Stimulated activated naive CD8-positive, alpha-beta T cell treated with anti-CD3 and anti-CD28 coated beads, Interleukin-15, Interleukin-2, amounts not matched to agents 100 ng/mL and 50 ng/mL, for 24 hours (primary cell): ENCODE results near the gene BTRC.
A peak's percentile ranks its signal among the peaks of the same experiment; 100 is the strongest.

Source experiments
- H3K27ac Mint-ChIP-seq: one replicate; pipeline ENCODE4 v1.8.0; 2021; ENCODE audit warnings: mild to moderate bottlenecking, mixed read lengths
- H3K27me3 Mint-ChIP-seq: one replicate; pipeline ENCODE4 v1.8.0; 2021; ENCODE audit warnings: mixed read lengths
- H3K36me3 Mint-ChIP-seq: one replicate; pipeline ENCODE4 v1.8.0; 2021; ENCODE audit warnings: low read depth, mixed read lengths
- H3K4me1 Mint-ChIP-seq: one replicate; pipeline ENCODE4 v1.8.0; 2021; ENCODE audit warnings: low read depth, mixed read lengths
- H3K4me3 Mint-ChIP-seq: one replicate; pipeline ENCODE4 v1.8.0; 2021; ENCODE audit warnings: mild to moderate bottlenecking, mixed read lengths
- H3K9me3 Mint-ChIP-seq: one replicate; pipeline ENCODE4 v1.8.0; 2021; ENCODE audit warnings: mixed read lengths

The BTRC gene

GRCh38 chr10:101561068-101561915 lies 207.3 kb downstream of the BTRC start:
- peaks cover 23% of the 10 kb centered on the region for H3K27me3 Mint-ChIP-seq
- no peak overlapping the region for H3K27ac Mint-ChIP-seq
- no peaks in the 10 kb centered on the region for H3K9me3 Mint-ChIP-seq
- H3K4me1 Mint-ChIP-seq = peaks cover 10% of the 10 kb centered on the region
- no peak overlapping the region for H3K4me3 Mint-ChIP-seq
- no peaks in the 10 kb centered on the region for H3K36me3 Mint-ChIP-seq

GRCh38 chr10:101562231-101562630 lies 208.3 kb downstream of the BTRC start:
- Mint-ChIP-seq H3K4me3 (no peak overlapping the region), H3K9me3 (no peaks in the 10 kb centered on the region), H3K4me1 (peaks cover 16% of the 10 kb centered on the region), H3K36me3 (no peaks in the 10 kb centered on the region), H3K27ac (no peak overlapping the region), H3K27me3 (peaks cover 30% of the 10 kb centered on the region)

GRCh38 chr10:101563007-101563406 lies 209.0 kb downstream of the BTRC start:
- Mint-ChIP-seq H3K4me3 (no peak overlapping the region), H3K27ac (no peak overlapping the region), H3K9me3 (no peaks in the 10 kb centered on the region), H3K27me3 (peaks cover 38% of the 10 kb centered on the region), H3K36me3 (no peaks in the 10 kb centered on the region), H3K4me1 (peaks cover 15% of the 10 kb centered on the region)

GRCh38 chr10:101563497-101564040 lies 209.6 kb downstream of the BTRC start:
- H3K4me3 Mint-ChIP-seq = no peak overlapping the region
- no peak overlapping the region for H3K27ac Mint-ChIP-seq
- H3K4me1 Mint-ChIP-seq = peaks cover 11% of the 10 kb centered on the region
- H3K9me3 Mint-ChIP-seq = no peaks in the 10 kb centered on the region
- H3K27me3 Mint-ChIP-seq = peaks cover 43% of the 10 kb centered on the region
- H3K36me3 Mint-ChIP-seq = no peaks in the 10 kb centered on the region

- Mint-ChIP-seq H3K36me3 (no peaks in the 10 kb centered on the region), H3K27me3 (peaks cover 53% of the 10 kb centered on the region), H3K27ac (no peak overlapping the region), H3K4me3 (no peak overlapping the region), H3K4me1 (peaks cover 11% of the 10 kb centered on the region), H3K9me3 (no peaks in the 10 kb centered on the region)
Measured at GRCh38 chr10:101564490-101564991, 210.6 kb downstream of the BTRC start.

DNA sequence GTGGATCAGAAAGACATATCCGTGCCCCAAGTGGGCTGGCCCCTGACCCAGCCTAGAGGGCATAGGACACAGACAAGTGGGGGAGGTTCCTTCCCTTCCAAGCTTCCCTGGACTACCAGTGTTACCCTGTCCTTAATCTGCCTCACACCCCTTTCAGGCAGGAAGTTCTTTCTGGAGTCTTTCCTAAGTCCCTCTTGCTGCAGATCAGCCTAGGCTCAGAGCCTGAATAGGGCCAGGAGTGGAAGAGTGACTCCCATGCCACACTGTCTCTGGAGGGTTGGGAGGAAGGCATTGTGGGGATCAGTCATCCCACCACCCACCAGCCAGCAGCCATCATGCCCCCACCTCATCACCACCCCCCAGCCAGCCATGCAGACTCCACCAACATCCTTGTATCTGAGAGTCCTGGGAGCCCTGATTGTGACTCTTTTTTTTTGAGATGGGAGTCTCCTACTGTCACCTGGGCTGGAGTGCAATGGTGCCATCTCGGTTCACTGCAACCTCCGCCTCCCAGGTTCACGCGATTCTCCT lies 211.5 kb downstream of the BTRC start:
- Mint-ChIP-seq H3K27ac (no peak overlapping the region), H3K36me3 (no peaks in the 10 kb centered on the region), H3K27me3 (peaks cover 57% of the 10 kb centered on the region), H3K9me3 (no peaks in the 10 kb centered on the region), H3K4me3 (no peak overlapping the region), H3K4me1 (peaks cover 15% of the 10 kb centered on the region)

DNA sequence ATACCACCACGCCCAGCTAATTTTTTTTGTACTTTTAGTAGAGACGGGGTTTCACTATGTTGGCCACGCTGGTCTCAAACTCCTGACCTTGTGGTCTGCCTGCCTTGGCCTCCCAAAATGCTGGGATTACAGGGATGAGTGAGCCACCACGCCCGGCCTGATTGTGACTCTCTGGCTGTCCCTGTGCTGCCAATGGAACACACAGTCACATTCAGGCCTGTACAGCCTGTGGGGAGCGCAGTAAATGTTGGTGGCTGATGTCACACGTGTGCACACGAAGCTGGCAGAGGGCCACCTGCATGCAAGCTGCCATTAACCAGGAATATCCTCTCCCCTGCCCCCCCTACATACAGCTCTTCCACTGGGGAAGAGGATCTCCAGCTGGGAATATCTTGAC lies 212.0 kb downstream of the BTRC start:
- Mint-ChIP-seq H3K4me3 (no peak overlapping the region), H3K9me3 (no peaks in the 10 kb centered on the region), H3K27me3 (peaks cover 57% of the 10 kb centered on the region), H3K27ac (no peak overlapping the region), H3K36me3 (no peaks in the 10 kb centered on the region), H3K4me1 (peaks cover 18% of the 10 kb centered on the region)

GRCh38 chr10:101566333-101567164 lies 212.6 kb downstream of the BTRC start:
- peaks cover 57% of the 10 kb centered on the region for H3K27me3 Mint-ChIP-seq
- H3K27ac Mint-ChIP-seq = no peak overlapping the region
- peak overlapping the region; percentile 28 for H3K4me3 Mint-ChIP-seq
- H3K9me3 Mint-ChIP-seq = no peaks in the 10 kb centered on the region
- H3K4me1 Mint-ChIP-seq = peaks cover 18% of the 10 kb centered on the region
- no peaks in the 10 kb centered on the region for H3K36me3 Mint-ChIP-seq

GRCh38 chr10:101567165-101568006 lies 213.4 kb downstream of the BTRC start:
- Mint-ChIP-seq H3K4me3 (peak overlapping the region; percentile 28), H3K27ac (no peak overlapping the region), H3K27me3 (peaks cover 57% of the 10 kb centered on the region)

GRCh38 chr10:101568054-101568745 lies 214.2 kb downstream of the BTRC start:
- H3K27ac Mint-ChIP-seq = no peak overlapping the region
- peaks cover 18% of the 10 kb centered on the region for H3K4me1 Mint-ChIP-seq
- no peaks in the 10 kb centered on the region for H3K9me3 Mint-ChIP-seq
- no peaks in the 10 kb centered on the region for H3K36me3 Mint-ChIP-seq
- H3K4me3 Mint-ChIP-seq = no peak overlapping the region
- H3K27me3 Mint-ChIP-seq = peaks cover 57% of the 10 kb centered on the region

More at GRCh38 chr10:101567165-101568006, 213.4 kb downstream of the BTRC start:
- Mint-ChIP-seq H3K36me3 (no peaks in the 10 kb centered on the region), H3K9me3 (no peaks in the 10 kb centered on the region), H3K4me1 (peaks cover 18% of the 10 kb centered on the region)

DNA sequence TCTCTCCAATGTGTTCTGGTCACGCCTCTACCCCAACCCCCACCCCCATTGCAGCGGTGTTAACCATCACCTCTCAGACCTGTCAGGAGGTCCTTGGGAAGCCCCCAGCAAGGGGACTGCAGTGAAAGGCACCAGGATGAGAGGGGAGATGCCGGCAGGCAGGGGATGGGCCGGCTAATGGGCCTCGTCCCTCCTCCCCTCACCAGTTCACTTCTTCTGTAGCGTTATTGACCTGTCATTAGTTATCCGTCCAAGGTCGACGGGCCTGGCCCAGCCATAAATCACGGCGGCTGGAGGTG lies 215.3 kb downstream of the BTRC start:
- Mint-ChIP-seq H3K27ac (no peak overlapping the region), H3K36me3 (no peaks in the 10 kb centered on the region), H3K4me3 (peak overlapping the region; percentile 78), H3K27me3 (peaks cover 52% of the 10 kb centered on the region), H3K9me3 (no peaks in the 10 kb centered on the region), H3K4me1 (peaks cover 18% of the 10 kb centered on the region)

DNA sequence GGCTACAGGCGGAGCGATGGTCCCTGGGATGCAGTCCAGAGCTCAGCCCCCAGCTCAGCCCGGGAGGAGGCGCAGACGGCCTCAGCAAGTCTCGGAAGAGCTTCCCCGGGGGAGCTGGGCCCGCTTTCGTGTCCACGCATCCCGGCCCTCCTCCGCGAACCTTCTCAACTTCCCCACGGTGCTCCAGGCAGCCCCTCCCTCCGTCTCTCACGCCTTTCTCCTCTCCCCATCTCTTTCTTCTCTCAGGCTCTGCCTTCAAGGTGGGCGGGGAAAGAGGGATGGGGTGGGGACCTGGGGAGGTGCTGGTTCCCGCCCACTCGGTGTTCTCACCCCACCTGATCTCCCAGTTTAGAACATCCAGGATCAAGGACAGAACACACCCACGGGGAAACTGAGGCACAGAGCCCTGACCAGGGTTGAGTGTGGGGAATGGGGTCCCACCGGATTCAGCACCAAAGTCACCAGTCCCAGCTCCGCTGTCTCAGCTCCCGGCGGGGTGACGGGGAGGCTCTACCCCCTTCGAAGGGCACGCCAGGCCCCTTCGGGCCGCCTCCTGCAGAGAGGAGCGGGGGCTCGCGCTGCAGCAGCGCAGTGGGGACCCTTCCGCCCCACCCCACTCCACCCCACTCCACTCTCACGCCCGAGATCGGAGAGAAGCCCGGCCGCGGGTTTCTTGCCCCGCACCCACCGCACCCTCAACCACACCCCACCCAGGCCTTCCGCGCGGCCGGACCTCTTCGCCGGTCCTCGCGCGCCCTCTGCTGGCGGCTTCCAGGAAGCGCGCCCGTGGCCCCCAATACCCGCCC lies 215.9 kb downstream of the BTRC start:
- no peaks in the 10 kb centered on the region for H3K36me3 Mint-ChIP-seq
- no peak overlapping the region for H3K27ac Mint-ChIP-seq
- H3K4me3 Mint-ChIP-seq = peak overlapping the region; percentile 78
- peaks cover 18% of the 10 kb centered on the region for H3K4me1 Mint-ChIP-seq
- H3K27me3 Mint-ChIP-seq = peaks cover 49% of the 10 kb centered on the region
- H3K9me3 Mint-ChIP-seq = no peaks in the 10 kb centered on the region
